Limb (tissue), 2 donors: ENCODE measurements around the gene AMY2B.
"Not testable (repeated sequence)": the region's sequence is repeated elsewhere in the genome, so short reads cannot be mapped to it uniquely, and the experiment has no call there.

Source experiments
- DNase-seq, 2 donors: peaks; one replicate each; pipeline ENCODE4 v3.0.0-alpha.2; 2016; ENCODE audit errors: extremely low spot score in 2 of 2

AMY2B gene

DNA sequence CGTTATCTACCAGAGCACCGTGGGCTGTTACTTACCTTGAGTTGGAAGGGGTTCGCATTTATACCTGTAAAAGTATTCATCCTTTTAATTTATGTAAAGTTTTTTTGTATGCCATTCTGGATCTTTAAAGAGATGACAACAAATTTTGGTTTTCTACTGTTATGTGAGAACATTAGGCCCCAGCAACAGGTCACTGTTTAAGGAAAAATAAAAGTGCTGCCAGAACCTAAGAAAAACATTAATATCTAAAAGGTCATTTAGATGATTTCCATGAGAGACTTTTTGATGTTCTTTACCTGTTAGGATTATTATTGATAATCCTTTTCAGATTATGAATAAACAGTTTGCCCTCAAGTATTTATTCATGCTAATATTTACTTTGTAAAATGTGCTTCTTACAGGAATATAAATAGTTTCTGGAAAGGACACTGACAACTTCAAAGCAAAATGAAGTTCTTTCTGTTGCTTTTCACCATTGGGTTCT, 45.6 kb downstream of the AMY2B start, which contains the start of gene AMY2A:
TSS of gene AMY2A (plus strand) at position 434 of the 484 bp plus-strand sequence. CDS start at position 448, 14 bp downstream.
- not testable (repeated sequence) for DNase-seq

DNA sequence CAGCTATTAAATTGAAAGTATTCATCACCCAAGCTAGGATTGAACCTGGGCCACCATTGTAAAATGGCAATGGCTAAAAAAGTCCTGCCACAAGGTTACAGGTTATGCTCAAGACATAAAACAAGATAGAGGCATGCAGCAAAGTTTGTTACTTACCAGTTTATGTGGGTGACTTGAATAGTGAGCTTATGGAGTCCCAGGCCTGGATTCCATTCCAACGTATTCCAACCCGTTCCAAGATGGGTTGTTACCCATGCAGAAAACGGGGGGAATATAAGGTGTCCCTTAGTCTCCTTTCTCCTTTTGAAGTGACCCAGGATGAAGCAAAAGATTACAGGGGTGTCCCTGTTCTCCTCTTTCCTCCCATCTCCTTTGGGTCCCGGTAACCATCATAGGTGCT, 56.0 kb downstream of the AMY2B start:
- not testable (repeated sequence) for DNase-seq
